ENCODE data around the gene GRIK3. TPM values are rescaled to one million over a fixed set of nuclear protein-coding genes. Genes with fewer than 3 reads are reported as not detected.
A peak's percentile ranks its signal among the peaks of the same experiment; 100 is the strongest.

Gene GRIK3
- total and polyA plus RNA-seq, 5 experiments from 2014 or later = not detected

DNA sequence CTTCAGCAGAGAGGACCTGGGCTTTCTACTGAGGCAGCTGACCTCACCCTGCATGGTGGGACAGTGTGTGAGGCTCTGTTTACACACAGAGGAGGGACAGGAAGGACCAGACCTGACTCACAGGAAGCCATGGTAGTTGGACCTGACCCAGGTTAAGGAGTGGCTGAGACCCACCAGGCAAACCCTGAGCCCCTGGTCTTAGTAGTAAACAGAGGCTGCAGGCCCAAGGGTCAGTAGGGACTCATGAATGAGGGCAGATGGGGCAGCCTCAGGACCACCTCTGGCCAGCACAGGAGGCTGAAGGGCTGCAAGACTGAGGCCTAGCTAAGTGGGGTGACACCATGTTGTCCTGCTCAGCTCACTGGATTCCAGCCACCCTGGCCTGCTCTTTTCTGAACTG lies 273.2 kb downstream of the GRIK3 start:
- ATAC-seq (no peak), DNase-seq (no peak)
- peaks cover 0 to 5% (median 2%) of the 10 kb centered on the region in 5 donors for H3K27me3 Mint-ChIP-seq
- peaks cover 0 to 10% (median 0%) of the 10 kb centered on the region in 9 donors for H3K9me3 Mint-ChIP-seq
- H3K4me3 Mint-ChIP-seq = no peak overlapping the region
- H3K36me3 Mint-ChIP-seq = no peaks in the 10 kb centered on the region
- POLR2A ChIA-PET = no interaction called here
- H3K27ac Mint-ChIP-seq = no peak overlapping the region
- H3K4me1 Mint-ChIP-seq = no peaks in the 10 kb centered on the region

DNA sequence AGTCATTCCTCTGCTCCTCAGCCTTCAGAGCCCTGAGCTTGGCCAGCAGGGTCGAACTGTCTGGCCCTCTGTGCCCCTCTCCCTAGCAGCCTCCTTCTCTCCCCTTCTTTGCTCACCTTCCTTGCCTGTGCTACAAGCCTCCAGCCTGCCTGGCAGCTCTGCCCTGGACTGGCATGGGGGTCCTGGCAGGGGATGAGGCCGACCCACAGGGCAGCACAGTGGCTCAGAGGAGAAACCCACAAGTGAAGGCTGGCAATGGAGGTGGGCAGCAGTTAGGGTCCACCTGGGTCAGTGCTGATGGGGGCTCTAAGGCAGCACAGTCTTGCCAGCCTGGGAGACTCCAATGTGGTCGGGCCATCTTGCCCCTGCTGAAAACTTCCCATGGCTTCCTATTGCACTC lies 274.2 kb downstream of the GRIK3 start:
- DNase-seq = no peak
- H3K4me1 Mint-ChIP-seq = no peaks in the 10 kb centered on the region
- H3K9me3 Mint-ChIP-seq = peaks cover 0 to 10% (median 0%) of the 10 kb centered on the region in 9 donors
- no peaks in the 10 kb centered on the region for H3K36me3 Mint-ChIP-seq
- H3K27ac Mint-ChIP-seq = peak overlapping the region in 1 of 10 donors; percentile 28
- no peak overlapping the region for H3K4me3 Mint-ChIP-seq
- POLR2A ChIA-PET = interaction anchor here (0.6 kb wide), 1 partner anchor 1642 kb away, joined by 4 read pairs; no protein-coding TSS in a partner anchor
- H3K27me3 Mint-ChIP-seq = peaks cover 0 to 5% (median 2%) of the 10 kb centered on the region in 5 donors
- no peak for ATAC-seq

DNA sequence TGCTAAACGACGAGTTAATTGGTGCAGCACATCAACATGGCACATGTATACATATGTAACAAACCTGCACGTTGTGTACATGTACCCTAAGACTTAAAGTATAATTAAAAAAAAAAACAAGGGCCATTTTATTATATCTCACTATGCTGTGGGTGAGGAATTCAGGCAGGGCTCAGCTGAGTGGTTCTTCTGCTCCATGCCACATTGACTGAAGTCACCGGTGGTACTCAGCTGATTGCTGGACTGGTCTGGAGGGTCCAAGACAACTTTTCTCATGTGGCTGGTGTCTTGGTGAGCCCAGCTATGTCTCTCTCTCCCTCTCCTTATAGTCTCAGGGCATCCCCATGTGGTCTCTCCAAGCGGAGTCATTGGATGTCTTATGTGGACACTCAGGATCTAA lies 275.0 kb downstream of the GRIK3 start:
- ATAC-seq (no peak), DNase-seq (no peak)
- POLR2A ChIA-PET = no interaction called here
- H3K4me1 Mint-ChIP-seq = no peaks in the 10 kb centered on the region
- no peaks in the 10 kb centered on the region for H3K36me3 Mint-ChIP-seq
- H3K27me3 Mint-ChIP-seq = peaks cover 0 to 12% (median 8%) of the 10 kb centered on the region in 5 donors
- no peak overlapping the region for H3K4me3 Mint-ChIP-seq
- no peak overlapping the region for H3K27ac Mint-ChIP-seq
- peaks cover 0 to 10% (median 0%) of the 10 kb centered on the region in 9 donors for H3K9me3 Mint-ChIP-seq

DNA sequence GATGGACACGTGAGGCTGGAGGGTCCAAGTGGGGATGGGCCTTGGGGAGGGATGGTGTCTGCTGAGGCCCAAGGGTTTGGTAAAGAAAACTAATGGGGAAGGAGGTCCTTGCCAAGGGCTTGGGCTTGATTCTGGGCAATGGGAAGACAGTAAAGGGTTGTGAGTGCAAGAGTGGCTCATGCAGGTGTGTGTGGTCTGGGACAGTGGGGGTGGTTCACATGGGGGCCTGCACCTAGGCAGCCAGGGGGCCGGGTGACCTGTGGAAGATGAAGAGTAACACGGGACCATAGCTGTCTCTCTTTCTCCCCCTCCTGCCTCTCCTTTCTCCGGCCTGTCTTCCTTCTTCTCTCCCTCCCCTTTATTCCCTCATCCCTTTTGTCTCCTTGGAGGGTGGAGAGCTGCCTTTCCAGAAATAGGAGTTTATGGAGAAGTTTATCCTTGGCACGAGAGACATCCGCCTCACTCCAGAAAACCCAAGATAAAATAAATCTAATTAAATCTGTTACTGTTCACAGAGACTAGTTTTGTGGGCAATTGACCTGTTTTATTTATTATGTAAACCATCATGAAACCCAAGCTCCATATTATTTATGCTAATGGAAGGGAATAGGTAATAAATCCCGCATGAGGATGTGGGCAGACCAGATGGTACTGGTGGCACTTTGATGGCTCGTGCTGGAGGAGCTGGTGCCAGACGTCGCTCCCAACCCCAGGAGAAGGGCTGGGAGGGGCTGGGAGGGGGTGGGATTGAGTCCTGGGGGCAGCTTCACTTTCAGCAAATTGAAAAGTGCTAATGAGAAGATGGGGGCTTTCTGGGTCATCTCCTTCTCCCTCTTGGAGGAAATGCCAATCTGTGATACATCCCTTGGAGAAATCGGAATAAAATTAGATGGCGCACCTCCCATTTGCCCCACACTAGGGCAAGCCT lies 278.7 kb downstream of the GRIK3 start:
- H3K27ac Mint-ChIP-seq = no peak overlapping the region
- H3K36me3 Mint-ChIP-seq = no peaks in the 10 kb centered on the region
- POLR2A ChIA-PET = no interaction called here
- H3K9me3 Mint-ChIP-seq = peaks cover 0 to 10% (median 0%) of the 10 kb centered on the region in 9 donors
- H3K27me3 Mint-ChIP-seq = peaks cover 1 to 23% (median 12%) of the 10 kb centered on the region in 5 donors
- DNase-seq (no peak), ATAC-seq (no peak)
- no peak overlapping the region for H3K4me3 Mint-ChIP-seq
- H3K4me1 Mint-ChIP-seq = no peaks in the 10 kb centered on the region

DNA sequence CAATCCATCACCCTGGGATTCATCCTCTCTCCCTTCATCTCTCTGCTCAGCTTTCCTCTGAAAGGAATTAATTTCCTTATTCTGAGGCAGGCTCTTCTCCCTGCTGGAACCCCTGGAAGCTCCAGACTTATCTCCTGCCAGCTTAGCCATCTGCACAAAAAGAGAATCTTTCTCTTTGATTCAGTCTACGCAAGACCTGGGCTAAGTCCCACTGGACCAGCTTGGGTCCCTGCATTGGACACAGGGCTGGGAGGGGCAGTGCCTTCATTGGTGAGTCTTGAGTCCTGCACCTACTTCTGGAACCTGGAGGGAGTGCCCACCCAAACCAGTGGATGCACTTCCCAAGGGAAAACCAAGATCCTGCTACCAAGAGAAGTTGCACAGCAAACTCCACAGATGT lies 279.9 kb downstream of the GRIK3 start:
- DNase-seq = no peak
- H3K4me1 Mint-ChIP-seq = no peaks in the 10 kb centered on the region
- no peak overlapping the region for H3K27ac Mint-ChIP-seq
- H3K9me3 Mint-ChIP-seq = peaks cover 0 to 3% (median 0%) of the 10 kb centered on the region in 9 donors
- no peak overlapping the region for H3K4me3 Mint-ChIP-seq
- POLR2A ChIA-PET = no interaction called here
- no peaks in the 10 kb centered on the region for H3K36me3 Mint-ChIP-seq
- no peak for ATAC-seq
- peaks cover 0 to 23% (median 12%) of the 10 kb centered on the region in 5 donors for H3K27me3 Mint-ChIP-seq

DNA sequence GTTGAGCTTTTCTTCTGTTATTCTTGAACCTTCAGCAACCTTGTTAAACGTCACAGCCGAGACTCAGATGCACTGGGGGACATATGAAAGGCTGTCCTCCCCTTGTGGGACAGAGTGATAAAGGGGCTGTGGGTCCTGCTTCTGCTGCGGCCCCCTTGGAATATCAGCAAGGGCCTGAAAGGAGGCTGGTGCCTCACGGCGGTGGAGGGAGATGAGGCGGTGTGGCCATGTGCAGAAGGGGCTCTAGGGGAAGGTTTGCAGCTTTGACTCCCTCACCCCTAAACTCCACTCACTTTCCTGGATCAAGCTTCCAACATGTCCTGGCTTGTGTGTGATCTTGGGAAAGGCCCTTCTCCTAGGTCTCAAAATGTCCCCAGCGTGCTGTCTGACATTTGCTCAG lies 280.9 kb downstream of the GRIK3 start:
- Mint-ChIP-seq H3K27ac (no peak overlapping the region), H3K9me3 (peaks cover 0 to under 1% (median 0%) of the 10 kb centered on the region in 9 donors), H3K27me3 (peaks cover 3 to 32% (median 14%) of the 10 kb centered on the region in 5 donors), H3K4me3 (no peak overlapping the region), H3K4me1 (no peaks in the 10 kb centered on the region), H3K36me3 (no peaks in the 10 kb centered on the region)
- POLR2A ChIA-PET = no interaction called here
- DNase-seq (no peak), ATAC-seq (no peak)

DNA sequence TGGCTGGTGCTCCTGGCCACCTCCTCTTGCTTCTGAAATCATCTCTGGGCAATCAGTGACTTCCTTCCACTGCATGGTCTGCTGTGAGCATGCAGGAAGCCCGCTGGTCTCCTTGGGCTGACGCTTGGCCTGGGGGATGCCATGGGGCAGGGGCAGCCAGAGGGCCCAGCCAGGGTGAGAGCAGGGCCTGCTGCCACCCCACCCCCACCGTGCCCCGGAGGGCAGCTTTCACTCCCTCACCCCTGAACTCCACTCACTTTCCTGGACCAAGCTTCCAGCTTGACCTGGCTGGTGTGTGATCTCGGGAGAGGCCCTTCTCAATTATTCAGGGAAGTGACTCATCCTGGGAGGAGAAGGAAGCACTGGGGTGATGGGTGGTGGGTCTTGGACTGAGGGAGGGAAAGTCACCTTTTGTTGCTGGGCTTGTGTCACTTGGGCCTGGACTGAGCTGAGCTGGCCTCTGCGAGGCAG lies 281.4 kb downstream of the GRIK3 start:
- Mint-ChIP-seq H3K27me3 (peaks cover 3 to 35% (median 14%) of the 10 kb centered on the region in 5 donors), H3K9me3 (no peaks in the 10 kb centered on the region), H3K4me3 (no peak overlapping the region), H3K27ac (no peak overlapping the region), H3K4me1 (no peaks in the 10 kb centered on the region), H3K36me3 (no peaks in the 10 kb centered on the region)
- no peak for ATAC-seq
- DNase-seq = no peak
- POLR2A ChIA-PET = no interaction called here

DNA sequence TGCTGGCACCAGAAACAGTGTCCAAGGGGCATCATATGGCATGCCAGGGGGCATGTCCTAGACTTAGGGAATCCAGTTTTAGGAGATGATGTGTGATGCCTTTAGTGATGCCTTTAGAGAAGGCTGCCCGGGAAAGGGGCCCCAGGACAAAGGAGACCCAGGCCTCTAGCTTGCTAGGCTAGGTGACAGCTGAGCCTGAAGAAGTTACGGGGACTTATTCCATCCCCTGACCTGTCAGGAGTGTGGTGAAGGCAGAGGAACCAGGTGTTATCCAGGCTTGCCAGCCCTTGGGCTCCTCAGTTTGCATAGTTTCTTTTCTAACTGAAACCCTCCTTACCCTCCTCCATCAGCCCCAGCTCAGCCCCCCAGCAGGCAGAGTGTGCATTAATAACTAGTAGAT lies 281.9 kb downstream of the GRIK3 start:
- Mint-ChIP-seq H3K4me1 (no peaks in the 10 kb centered on the region), H3K4me3 (no peak overlapping the region), H3K27ac (no peak overlapping the region), H3K36me3 (no peaks in the 10 kb centered on the region), H3K9me3 (no peaks in the 10 kb centered on the region), H3K27me3 (peaks cover 3 to 35% (median 14%) of the 10 kb centered on the region in 5 donors)
- ATAC-seq = no peak
- POLR2A ChIA-PET = no interaction called here
- no peak for DNase-seq

DNA sequence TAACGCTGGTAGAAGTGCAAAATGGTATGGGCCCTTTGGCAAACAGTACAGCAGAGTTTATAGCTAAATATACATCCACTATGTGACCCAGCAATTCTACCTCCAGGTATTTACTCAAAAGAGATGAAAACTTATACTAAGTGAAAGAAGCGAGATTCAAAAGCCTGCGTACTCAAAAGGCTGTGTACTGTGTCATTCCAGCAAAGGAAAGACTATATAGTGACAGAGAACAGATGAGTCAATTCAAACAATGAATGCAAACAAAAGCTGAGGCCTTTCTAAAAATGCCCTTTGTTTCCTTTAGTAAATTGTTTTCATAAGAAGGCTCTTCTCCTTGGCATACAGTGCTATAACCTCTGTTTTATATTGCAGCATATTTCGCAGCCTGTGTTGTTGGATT lies 282.8 kb downstream of the GRIK3 start:
- ATAC-seq (no peak), DNase-seq (no peak)
- POLR2A ChIA-PET = no interaction called here
- no peak overlapping the region for H3K27ac Mint-ChIP-seq
- no peaks in the 10 kb centered on the region for H3K4me1 Mint-ChIP-seq
- H3K36me3 Mint-ChIP-seq = no peaks in the 10 kb centered on the region
- no peak overlapping the region for H3K4me3 Mint-ChIP-seq
- H3K27me3 Mint-ChIP-seq = peaks cover 5 to 35% (median 12%) of the 10 kb centered on the region in 5 donors
- H3K9me3 Mint-ChIP-seq = no peaks in the 10 kb centered on the region

DNA sequence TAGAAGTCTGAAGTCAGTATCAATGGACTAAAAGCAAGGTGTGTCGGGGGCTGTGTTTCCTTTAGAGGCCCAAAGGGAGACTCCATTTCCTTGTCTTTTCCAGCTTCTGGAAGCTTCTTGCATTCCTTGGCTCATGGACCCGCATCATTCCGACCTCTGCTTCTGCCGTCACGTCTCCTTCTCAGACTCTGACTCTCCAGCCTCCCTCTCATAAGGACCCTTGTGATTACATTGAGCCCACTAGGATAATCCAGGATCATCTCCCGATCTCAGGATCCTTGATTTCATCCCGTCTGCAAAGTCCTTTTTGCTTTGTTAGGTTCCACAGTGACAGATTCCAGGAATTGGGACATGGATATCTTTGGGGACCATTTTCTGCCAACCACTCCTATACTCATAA lies 285.8 kb downstream of the GRIK3 start:
- DNase-seq = no peak
- POLR2A ChIA-PET = no interaction called here
- Mint-ChIP-seq H3K27me3 (peaks cover 6 to 16% (median 12%) of the 10 kb centered on the region in 5 donors), H3K4me3 (no peak overlapping the region), H3K4me1 (no peaks in the 10 kb centered on the region), H3K27ac (no peak overlapping the region), H3K9me3 (no peaks in the 10 kb centered on the region), H3K36me3 (no peaks in the 10 kb centered on the region)
- no peak for ATAC-seq
